Caco-2 (cell line): ENCODE results near the gene GINM1. TPM values are rescaled to one million over a fixed set of nuclear protein-coding genes. Genes with fewer than 3 reads are reported as not detected.
A peak's percentile ranks its signal among the peaks of the same experiment; 100 is the strongest.

Experiments used
- BruUV-seq: library from RNA; stranded (reverse); fragments of 400-500 nt; replicated peaks from 2 replicates; lab custom pipeline; 2021; lab: Mats Ljungman, UMichigan
- CTCF ChIA-PET: fragments of 300-600 bp; sonication (Branson Sonifier 250); formaldehyde crosslinking; loops from one replicate; lab custom pipeline; 2022; ENCODE audit warnings: antibody characterized with exemption; lab: Charles Lee
- POLR2A ChIA-PET: fragments of 300-600 bp; sonication (Branson Sonifier 250); formaldehyde crosslinking; loops from one replicate; lab custom pipeline; 2022; ENCODE audit warnings: antibody characterized with exemption; lab: Charles Lee
- DNase-seq, 2 experiments: peaks; one replicate each; pipeline versions ENCODE4 v3.0.0 to v3.0.0-alpha.2; 2020 to 2022
- H3K27me3 ChIP-seq: replicated peaks from 2 replicates; pipeline ENCODE4 v1.6.0; 2011; ENCODE audit warnings: low read length; ENCODE audit not compliant: control insufficient read depth, insufficient read depth
- H3K36me3 ChIP-seq: 2 replicates; pipeline ENCODE4 v1.5.1; 2011; ENCODE audit warnings: low read length; ENCODE audit not compliant: control insufficient read depth, insufficient read depth
- H3K4me1 ChIP-seq: fragments of 250-450 bp; sonication (Bioruptor Pico); 2 replicates; pipeline ENCODE4 v1.5.1; 2020; ENCODE audit warnings: mild to moderate bottlenecking
- H3K4me3 ChIP-seq: 2 replicates; pipeline ENCODE4 v1.5.1; 2011; ENCODE audit warnings: low read depth, mild to moderate bottlenecking, control low read depth, low read length
- H3K9me3 ChIP-seq: fragments of 250-450 bp; sonication (Bioruptor Pico); 2 replicates; pipeline ENCODE4 v1.5.1; 2020; ENCODE audit warnings: mild to moderate bottlenecking, moderate library complexity
- H3K27ac Mint-ChIP-seq: one replicate; pipeline ENCODE4 v1.8.0; 2022; ENCODE audit warnings: mixed read lengths; ENCODE audit not compliant: unreplicated experiment
- H3K27me3 Mint-ChIP-seq: one replicate; pipeline ENCODE4 v1.8.0; 2022; ENCODE audit warnings: mixed read lengths; ENCODE audit not compliant: insufficient read depth, unreplicated experiment
- H3K36me3 Mint-ChIP-seq: one replicate; pipeline ENCODE4 v1.8.0; 2022; ENCODE audit warnings: mild to moderate bottlenecking, mixed read lengths; ENCODE audit not compliant: insufficient read depth, unreplicated experiment
- H3K4me1 Mint-ChIP-seq: one replicate; pipeline ENCODE4 v1.8.0; 2022; ENCODE audit warnings: low read depth, mixed read lengths; ENCODE audit not compliant: unreplicated experiment
- H3K4me3 Mint-ChIP-seq: one replicate; pipeline ENCODE4 v1.8.0; 2022; ENCODE audit warnings: mild to moderate bottlenecking, moderate library complexity, mixed read lengths; ENCODE audit not compliant: unreplicated experiment
- H3K9me3 Mint-ChIP-seq: one replicate; pipeline ENCODE4 v1.8.0; 2022; ENCODE audit warnings: mixed read lengths; ENCODE audit not compliant: unreplicated experiment
- intact Hi-C: fragments of 100-400 bp; cut with micrococcal nuclease; formaldehyde crosslinking; loops from one replicate; pipeline ENCODE4 v1.10.0; 2022; ENCODE audit not compliant: unreplicated experiment
- total RNA-seq: library from RNA; stranded (reverse); gene quantifications from 2 replicates; pipeline ENCODE4 v1.2.3, GENCODE V29; 2022
- TF ChIP-seq, protein P1 (sequence below), 2 experiments: fragments of 200-600 bp in 1 of 2; IDR thresholded peaks; 1 replicate in 1 of 2; 2 replicates in 1 of 2; pipeline versions ENCODE4 v1.5.1 to v1.8.0; 2011 to 2022; ENCODE audit warnings: antibody characterized with exemption in 1 of 2, control low read depth in 1 of 2, inconsistent platforms in 1 of 2, low read depth in 1 of 2, low read length in 1 of 2, mild to moderate bottlenecking in 1 of 2, moderate library complexity in 1 of 2; ENCODE audit not compliant: insufficient read depth in 1 of 2, severe bottlenecking in 1 of 2, unreplicated experiment in 1 of 2

Gene GINM1
- total RNA-seq, 1 experiment from 2014 or later: 34.9 TPM

DNA sequence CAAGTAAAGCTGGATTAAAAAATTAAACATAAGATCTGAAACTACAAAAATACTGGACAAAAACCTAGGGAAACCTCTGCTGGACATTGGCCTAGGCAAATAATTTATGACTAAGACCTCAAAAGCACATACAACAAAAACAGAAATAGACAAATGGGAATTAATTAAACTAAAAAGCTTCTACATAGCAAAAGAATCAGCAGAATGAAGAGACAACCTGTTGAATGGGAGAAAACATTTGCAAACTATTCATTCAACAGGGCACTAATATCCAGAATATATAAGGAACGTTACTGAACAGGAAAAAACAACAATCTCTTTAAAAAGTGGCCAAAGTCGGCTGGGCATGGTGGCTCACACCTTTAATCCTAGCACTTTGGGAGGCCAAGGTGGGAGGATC is 6.8 kb upstream of the GINM1 start:
- Histone ChIP-seq H3K27me3 (no peaks in the 10 kb centered on the region), H3K9me3 (no peaks in the 10 kb centered on the region; the same call in 1 of the 2 replicates), H3K4me1 (no peaks in the 10 kb centered on the region), H3K36me3 (no peaks in the 10 kb centered on the region), H3K4me3 (no peak overlapping the region)
- no TSS peak for BruUV-seq
- Mint-ChIP-seq H3K27ac (no peak overlapping the region), H3K4me3 (no peak overlapping the region), H3K4me1 (no peaks in the 10 kb centered on the region), H3K27me3 (peaks cover 9% of the 10 kb centered on the region), H3K9me3 (no peaks in the 10 kb centered on the region), H3K36me3 (no peaks in the 10 kb centered on the region)
- ChIA-PET POLR2A (no interaction called here), CTCF (no interaction called here)
- intact Hi-C loops: no loop called here
- DNase-seq: no peak
- TF ChIP-seq, protein P1, sequence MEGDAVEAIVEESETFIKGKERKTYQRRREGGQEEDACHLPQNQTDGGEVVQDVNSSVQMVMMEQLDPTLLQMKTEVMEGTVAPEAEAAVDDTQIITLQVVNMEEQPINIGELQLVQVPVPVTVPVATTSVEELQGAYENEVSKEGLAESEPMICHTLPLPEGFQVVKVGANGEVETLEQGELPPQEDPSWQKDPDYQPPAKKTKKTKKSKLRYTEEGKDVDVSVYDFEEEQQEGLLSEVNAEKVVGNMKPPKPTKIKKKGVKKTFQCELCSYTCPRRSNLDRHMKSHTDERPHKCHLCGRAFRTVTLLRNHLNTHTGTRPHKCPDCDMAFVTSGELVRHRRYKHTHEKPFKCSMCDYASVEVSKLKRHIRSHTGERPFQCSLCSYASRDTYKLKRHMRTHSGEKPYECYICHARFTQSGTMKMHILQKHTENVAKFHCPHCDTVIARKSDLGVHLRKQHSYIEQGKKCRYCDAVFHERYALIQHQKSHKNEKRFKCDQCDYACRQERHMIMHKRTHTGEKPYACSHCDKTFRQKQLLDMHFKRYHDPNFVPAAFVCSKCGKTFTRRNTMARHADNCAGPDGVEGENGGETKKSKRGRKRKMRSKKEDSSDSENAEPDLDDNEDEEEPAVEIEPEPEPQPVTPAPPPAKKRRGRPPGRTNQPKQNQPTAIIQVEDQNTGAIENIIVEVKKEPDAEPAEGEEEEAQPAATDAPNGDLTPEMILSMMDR (IDR thresholded peaks at IDR 0.05; ENCODE audit: insufficient read depth in 1 of 2, low read depth in 1 of 2, low read length in 1 of 2, severe bottlenecking in 1 of 2, unreplicated experiment in 1 of 2): no peak

DNA sequence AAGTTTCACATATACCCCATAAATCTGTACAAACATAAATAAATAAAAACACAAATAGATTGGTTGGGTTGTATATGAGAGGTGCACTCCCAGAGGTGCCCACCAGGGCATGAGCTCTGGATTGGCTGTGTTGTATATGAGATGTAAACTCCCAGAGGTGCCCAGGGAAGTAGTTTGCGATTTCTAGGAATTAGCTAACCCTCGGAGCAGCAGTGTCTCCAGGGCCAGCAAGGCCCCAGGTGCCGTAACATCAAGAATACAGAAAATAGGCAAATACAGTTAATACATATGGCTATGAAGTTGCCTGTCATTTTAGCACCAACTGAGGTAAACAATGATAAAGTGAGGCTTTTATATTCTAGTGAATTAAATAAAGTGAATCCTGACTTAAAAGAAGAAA is 5.4 kb upstream of the GINM1 start:
- no peak overlapping the region for H3K4me3 Mint-ChIP-seq
- no peaks in the 10 kb centered on the region for H3K4me1 Mint-ChIP-seq
- H3K27me3 ChIP-seq: no peaks in the 10 kb centered on the region
- POLR2A ChIA-PET: no interaction called here
- BruUV-seq: no TSS peak
- H3K9me3 ChIP-seq: no peaks in the 10 kb centered on the region; the same call in 1 of the 2 replicates
- CTCF ChIA-PET: interaction anchor here (0.6 kb wide), 1 partner anchor 15 kb away, joined by 5 read pairs; the partner anchor contains the start of gene PPIL4
- H3K36me3 ChIP-seq: no peaks in the 10 kb centered on the region
- no peak overlapping the region for H3K27ac Mint-ChIP-seq
- H3K27me3 Mint-ChIP-seq: peaks cover 5% of the 10 kb centered on the region
- no peaks in the 10 kb centered on the region for H3K9me3 Mint-ChIP-seq
- intact Hi-C loops: loop anchor here (10.0 kb wide), 1 partner anchor 304 kb away; the partner anchor contains the start of gene LRP11
- DNase-seq: peak in 1 of 2 experiments; percentile 31
- H3K4me3 ChIP-seq: no peak overlapping the region
- TF ChIP-seq, protein P1 (IDR thresholded peaks at IDR 0.05; ENCODE audit: insufficient read depth in 1 of 2, low read depth in 1 of 2, low read length in 1 of 2, severe bottlenecking in 1 of 2, unreplicated experiment in 1 of 2): peak; percentile 42 to 49
- no peaks in the 10 kb centered on the region for H3K4me1 ChIP-seq
- H3K36me3 Mint-ChIP-seq: no peaks in the 10 kb centered on the region

DNA sequence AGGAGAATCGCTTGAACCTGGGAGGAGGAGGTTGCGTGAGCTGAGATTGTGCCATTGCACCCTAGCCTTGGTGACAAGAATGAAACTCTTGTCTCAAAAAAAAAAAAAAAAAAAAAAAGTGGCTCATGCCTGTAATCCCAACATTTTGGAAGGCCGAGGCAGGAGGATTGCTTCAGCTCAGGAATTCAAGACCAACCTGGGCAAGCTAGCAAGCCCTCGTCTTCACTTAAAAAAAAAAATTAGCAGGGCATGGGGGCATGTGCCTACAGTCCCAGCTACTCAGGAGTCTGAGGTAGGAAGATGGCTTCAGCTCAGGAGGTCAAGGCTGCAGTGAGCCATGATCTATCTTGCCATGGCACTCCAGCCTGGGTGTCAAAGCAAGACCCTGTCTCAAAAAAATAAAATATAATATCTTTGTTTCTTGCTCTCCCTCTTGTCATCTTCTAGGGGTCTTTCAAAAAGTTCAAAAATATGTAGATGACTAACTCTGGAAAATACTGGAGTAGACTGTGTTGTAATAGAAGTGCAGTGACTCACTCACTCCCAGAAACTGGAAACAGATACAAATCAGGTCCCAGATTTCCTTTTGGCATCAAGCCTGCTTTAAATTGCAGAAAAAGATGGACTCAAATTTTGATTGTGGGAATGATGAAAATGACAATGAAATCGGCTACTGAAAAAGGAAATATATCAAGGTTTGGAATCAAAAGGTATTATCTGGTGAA is 2.8 kb upstream of the GINM1 start:
- Histone ChIP-seq H3K36me3 (no peaks in the 10 kb centered on the region), H3K4me3 (no peak overlapping the region), H3K9me3 (no peaks in the 10 kb centered on the region; the same call in 1 of the 2 replicates), H3K4me1 (no peaks in the 10 kb centered on the region), H3K27me3 (no peaks in the 10 kb centered on the region)
- intact Hi-C loops: loop anchor here (10.0 kb wide), 1 partner anchor 301 kb away; the partner anchor contains the start of gene LRP11
- no TSS peak for BruUV-seq
- Mint-ChIP-seq H3K27ac (no peak overlapping the region), H3K4me3 (no peak overlapping the region), H3K36me3 (no peaks in the 10 kb centered on the region), H3K4me1 (no peaks in the 10 kb centered on the region), H3K27me3 (no peaks in the 10 kb centered on the region), H3K9me3 (no peaks in the 10 kb centered on the region)
- TF ChIP-seq, protein P1 (IDR thresholded peaks at IDR 0.05; ENCODE audit: insufficient read depth in 1 of 2, low read depth in 1 of 2, low read length in 1 of 2, severe bottlenecking in 1 of 2, unreplicated experiment in 1 of 2): no peak
- DNase-seq: no peak
- POLR2A ChIA-PET: no interaction called here
- CTCF ChIA-PET: interaction anchor here (0.6 kb wide), 1 partner anchor 252 kb away, joined by 3 read pairs; no protein-coding TSS in a partner anchor
